Stomach (tissue), 9 donors: ENCODE data around the gene PPP2R3A. TPM values are rescaled to one million over a fixed set of nuclear protein-coding genes. Genes with fewer than 3 reads are reported as not detected.
"Not testable (repeated sequence)": the region's sequence is repeated elsewhere in the genome, so short reads cannot be mapped to it uniquely, and the experiment has no call there.

Source experiments
- DNase-seq, 2 donors: peaks; one replicate each; pipeline versions ENCODE4 v3.0.0 to v3.0.0-alpha.2; 2013 to 2019
- H3K27ac ChIP-seq, 5 donors: fragments of 200-600 bp in 4 of 5; sonication (generic) in 4 of 5; one replicate each; pipeline ENCODE4 v1.5.1; 2013 to 2019; ENCODE audit warnings: mild to moderate bottlenecking in 1 of 5, moderate library complexity in 1 of 5
- H3K27me3 ChIP-seq, 3 donors: fragments of 200-600 bp; sonication (generic); one replicate each; pipeline ENCODE4 v1.5.1; 2017 to 2019; ENCODE audit warnings: mixed run types in 1 of 3
- H3K36me3 ChIP-seq, 4 donors: fragments of 200-600 bp; sonication (generic); 1 replicate in 3 of 4; 2 replicates in 1 of 4; pipeline ENCODE4 v1.5.1; 2016 to 2019
- H3K4me1 ChIP-seq, 4 donors: fragments of 200-600 bp; sonication (generic); one replicate each; pipeline ENCODE4 v1.5.1; 2016 to 2019
- H3K4me3 ChIP-seq, 4 donors: fragments of 200-600 bp; sonication (generic) in 3 of 4; one replicate each; pipeline ENCODE4 v1.5.1; 2016 to 2019; ENCODE audit warnings: mild to moderate bottlenecking in 1 of 4
- H3K9me3 ChIP-seq, 4 donors: fragments of 200-600 bp; sonication (generic); one replicate each; pipeline ENCODE4 v1.5.1; 2016 to 2019
- CTCF ChIP-seq, 7 experiments: fragments of 450-650 bp in 4 of 7; fragments of 200-600 bp in 3 of 7; sonication (generic) in 3 of 7; IDR thresholded peaks; one replicate each; pipeline ENCODE4 v1.5.1; 2016 to 2019; ENCODE audit warnings: antibody characterized with exemption in 7 of 7, control low read depth in 2 of 7, mild to moderate bottlenecking in 1 of 7
- EP300 ChIP-seq: sonication (generic); formaldehyde crosslinking; IDR thresholded peaks from one replicate; pipeline ENCODE4 v1.6.1; 2017; ENCODE audit warnings: antibody characterized with exemption
- POLR2A ChIP-seq, 4 donors: fragments of 450-650 bp; IDR thresholded peaks; one replicate each; pipeline ENCODE4 v1.6.1; 2016; ENCODE audit warnings: antibody characterized with exemption in 4 of 4, control low read depth in 2 of 4, mild to moderate bottlenecking in 1 of 4, moderate library complexity in 1 of 4
- POLR2AphosphoS5 ChIP-seq, 3 donors: sonication (generic); formaldehyde crosslinking; IDR thresholded peaks; one replicate each; pipeline ENCODE4 v1.6.1; 2016; ENCODE audit warnings: antibody characterized with exemption in 3 of 3
- WGBS, 5 donors: extraction: QIAGEN DNeasy Blood & Tissue Kit in 3 of 5; methylation state at CpG; one replicate each; pipeline versions ENCODE4 v1.1.5 to v1.1.7; 2013 to 2018; 5-methylcytosine and 5-hydroxymethylcytosine counted together
- intact Hi-C: fragments of 100-400 bp; cut with DNase I; formaldehyde crosslinking; loops from one replicate; pipeline ENCODE4 v1.15.1; 2023; ENCODE audit warnings: low total_unique reads
- polyA plus RNA-seq, 3 donors: library from polyadenylated mRNA; stranded (reverse); fragments of 200-250 nt; gene quantifications; one replicate each; pipeline ENCODE4 v1.2.3, GENCODE V29; 2013
- total RNA-seq, 5 donors: library from RNA; depleted of rRNA; stranded (reverse); fragments of >200 nt; gene quantifications; one replicate each; pipeline versions ENCODE4 v1.1.0 to v1.2.3, GENCODE V29; 2014 to 2016
- donor health status: healthy with polysubstance abuse.
- donor health status: Bipolar disorder and iron deficiency.
- donor health status: healthy.

The PPP2R3A gene
- total and polyA plus RNA-seq, 8 donors: 2.8 to 51.8 (median 19.2) TPM

- Histone ChIP-seq H3K9me3 (no peaks in the 10 kb centered on the region), H3K27ac (no peak overlapping the region), H3K4me1 (peaks cover 10 to 91% (median 50%) of the 10 kb centered on the region in 4 donors), H3K36me3 (no peaks in the 10 kb centered on the region), H3K4me3 (no peak overlapping the region), H3K27me3 (no peaks in the 10 kb centered on the region)
- intact Hi-C loops: no loop called here
- TF ChIP-seq POLR2AphosphoS5 (IDR thresholded peaks at IDR 0.05) (no peak), EP300 (no peak), POLR2A (IDR thresholded peaks at IDR 0.05) (no peak), CTCF (IDR thresholded peaks at IDR 0.05) (no peak)
- DNase-seq: no peak
- WGBS, 5 donors: 19 to 42% (median 29%) methylated on average over 3 of the region's 3 CpGs
These were observed 201.0 kb downstream of the PPP2R3A start for GRCh38 chr3:136166507-136166906.

- H3K27ac ChIP-seq, H3K4me3 ChIP-seq, H3K36me3 ChIP-seq, DNase-seq, H3K27me3 ChIP-seq, intact Hi-C loops, H3K9me3 ChIP-seq: not testable (repeated sequence)
- 92 to 99% (median 97%) methylated on average over 4 of the region's 4 CpGs for WGBS, 5 donors
- peaks cover 9 to 89% (median 50%) of the 10 kb centered on the region in 4 donors for H3K4me1 ChIP-seq
These were observed 202.7 kb downstream of the PPP2R3A start for GRCh38 chr3:136168236-136168635.

- intact Hi-C loops: no loop called here
- no peak for DNase-seq
- H3K9me3 ChIP-seq: no peaks in the 10 kb centered on the region
- no peak overlapping the region for H3K27ac ChIP-seq
- no peak overlapping the region for H3K4me3 ChIP-seq
- no peaks in the 10 kb centered on the region for H3K27me3 ChIP-seq
- 50 to 71% (median 62%) methylated on average over 1 of the region's 1 CpG for WGBS, 5 donors
- peaks cover 4 to 89% (median 50%) of the 10 kb centered on the region in 4 donors for H3K4me1 ChIP-seq
- TF ChIP-seq POLR2A (IDR thresholded peaks at IDR 0.05) (no peak), POLR2AphosphoS5 (IDR thresholded peaks at IDR 0.05) (no peak)
- no peaks in the 10 kb centered on the region for H3K36me3 ChIP-seq
These were observed 205.6 kb downstream of the PPP2R3A start for GRCh38 chr3:136171097-136171542.

- H3K4me3 ChIP-seq: no peak overlapping the region
These were observed 208.5 kb downstream of the PPP2R3A start for GRCh38 chr3:136173939-136174490.

GRCh38 chr3:136177876-136178275, 212.3 kb downstream of the PPP2R3A start:
- H3K4me3 ChIP-seq: no peak overlapping the region
- no peak for DNase-seq
- H3K27me3 ChIP-seq: no peaks in the 10 kb centered on the region
- TF ChIP-seq CTCF (IDR thresholded peaks at IDR 0.05) (no peak), POLR2AphosphoS5 (IDR thresholded peaks at IDR 0.05) (no peak), EP300 (no peak), POLR2A (IDR thresholded peaks at IDR 0.05) (no peak)
- no peaks in the 10 kb centered on the region for H3K9me3 ChIP-seq
- 48 to 63% (median 54%) methylated on average over 4 of the region's 4 CpGs for WGBS, 5 donors
- peaks cover 42 to 98% (median 74%) of the 10 kb centered on the region in 4 donors for H3K4me1 ChIP-seq
- no peak overlapping the region for H3K27ac ChIP-seq
- intact Hi-C loops: no loop called here
- H3K36me3 ChIP-seq: no peaks in the 10 kb centered on the region

More at GRCh38 chr3:136173939-136174490, 208.5 kb downstream of the PPP2R3A start:
- H3K9me3 ChIP-seq: no peaks in the 10 kb centered on the region
- no peaks in the 10 kb centered on the region for H3K27me3 ChIP-seq
- H3K27ac ChIP-seq: no peak overlapping the region
- H3K4me1 ChIP-seq: peaks cover 15 to 96% (median 58%) of the 10 kb centered on the region in 4 donors
- DNase-seq: no peak
- no peak for TF ChIP-seq POLR2AphosphoS5 (IDR thresholded peaks at IDR 0.05)
- no peak for TF ChIP-seq EP300
- no peak for TF ChIP-seq CTCF (IDR thresholded peaks at IDR 0.05)
- TF ChIP-seq POLR2A (IDR thresholded peaks at IDR 0.05): no peak
- intact Hi-C loops: no loop called here
- H3K36me3 ChIP-seq: no peaks in the 10 kb centered on the region
